ENCODE results near the gene C3. TPM values are rescaled to one million over a fixed set of nuclear protein-coding genes. Genes with fewer than 3 reads are reported as not detected.

C3 gene
- total and polyA plus RNA-seq, 2 experiments from 2014 or later: 556 to 563 TPM

DNA sequence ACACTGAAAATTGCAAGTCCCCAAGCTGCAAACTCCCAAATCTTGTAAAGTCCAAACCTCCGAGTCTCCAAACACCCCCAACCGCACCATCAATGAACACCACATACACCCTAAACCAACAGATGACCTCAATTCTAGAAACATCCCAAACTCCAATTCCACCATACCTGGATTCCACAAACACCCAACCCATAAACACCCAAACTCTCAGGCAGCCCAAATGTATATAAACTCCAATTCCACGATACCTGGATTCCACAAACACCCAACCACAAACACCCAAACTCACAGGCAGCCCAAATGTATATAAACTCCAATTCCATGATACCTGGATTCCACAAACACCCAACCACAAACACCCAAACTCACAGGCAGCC lies 470 bp downstream of the C3 start:
- TF ChIP-seq EZH2 (IDR thresholded peaks at IDR 0.05; ENCODE audit: borderline replicate concordance) (no peak), CTCF (IDR thresholded peaks at IDR 0.05; ENCODE audit: poor library complexity) (no peak), EZH2phosphoT487 (IDR thresholded peaks at IDR 0.05; ENCODE audit: low read depth, severe bottlenecking, unreplicated experiment) (no peak)
- WGBS (ENCODE audit: low lambda C conversion rate, missing lambda C conversion rate): 91% methylated on average over 3 of the region's 3 CpGs
- Histone ChIP-seq H3K4me3 (no peak overlapping the region), H3K4me1 (ENCODE audit: insufficient read depth) (peaks cover 16% of the 10 kb centered on the region), H3K4me2 (peak overlapping the region; percentile 63), H4K20me1 (ENCODE audit: insufficient read depth, poor library complexity, severe bottlenecking) (no peaks in the 10 kb centered on the region), H3K79me2 (no peaks in the 10 kb centered on the region), H2AFZ (no peak overlapping the region), H3K27ac (peak overlapping the region; percentile 51), H3K9me2 (replicated peaks; ENCODE audit: insufficient read depth) (no peaks in the 10 kb centered on the region), H3K36me3 (replicated peaks; ENCODE audit: insufficient read depth, low read depth) (no peaks in the 10 kb centered on the region), H3K27me3 (no peaks in the 10 kb centered on the region), H3K9me3 (ENCODE audit: low read depth) (no peaks in the 10 kb centered on the region)
- DNase-seq (ENCODE audit: low spot score): no peak

DNA sequence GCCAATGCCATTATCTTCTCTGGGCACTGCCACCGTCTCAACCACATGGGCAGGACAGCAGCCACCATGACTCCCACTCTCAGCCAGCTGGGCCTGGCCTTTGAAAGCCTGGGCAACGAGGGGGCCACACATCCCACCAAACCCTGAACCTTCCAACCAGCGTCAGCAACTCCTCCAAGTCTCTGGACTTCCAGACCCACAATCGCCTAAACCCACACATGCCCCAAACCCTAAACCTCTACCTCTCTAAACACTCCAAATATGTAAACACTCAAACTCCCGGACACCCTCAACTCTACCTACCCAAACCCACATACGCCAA lies 949 bp downstream of the C3 start:
- no peaks in the 10 kb centered on the region for H3K27me3 ChIP-seq
- H3K4me2 ChIP-seq: peak overlapping the region; percentile 63
- H3K9me3 ChIP-seq (ENCODE audit: low read depth): no peaks in the 10 kb centered on the region
- DNase-seq (ENCODE audit: low spot score): no peak
- H3K27ac ChIP-seq: no peak overlapping the region
- no peak overlapping the region for H2AFZ ChIP-seq
- H3K4me3 ChIP-seq: no peak overlapping the region
- TF ChIP-seq EZH2 (IDR thresholded peaks at IDR 0.05; ENCODE audit: borderline replicate concordance) (no peak), EZH2phosphoT487 (IDR thresholded peaks at IDR 0.05; ENCODE audit: low read depth, severe bottlenecking, unreplicated experiment) (no peak), CTCF (IDR thresholded peaks at IDR 0.05; ENCODE audit: poor library complexity) (no peak)
- H3K4me1 ChIP-seq (ENCODE audit: insufficient read depth): peaks cover 16% of the 10 kb centered on the region
- H4K20me1 ChIP-seq (ENCODE audit: insufficient read depth, poor library complexity, severe bottlenecking): no peaks in the 10 kb centered on the region
- H3K9me2 ChIP-seq (replicated peaks; ENCODE audit: insufficient read depth): no peaks in the 10 kb centered on the region
- no peaks in the 10 kb centered on the region for H3K36me3 ChIP-seq (replicated peaks; ENCODE audit: insufficient read depth, low read depth)
- no peaks in the 10 kb centered on the region for H3K79me2 ChIP-seq
- WGBS (ENCODE audit: low lambda C conversion rate, missing lambda C conversion rate): 84% methylated on average over 6 of the region's 6 CpGs

DNA sequence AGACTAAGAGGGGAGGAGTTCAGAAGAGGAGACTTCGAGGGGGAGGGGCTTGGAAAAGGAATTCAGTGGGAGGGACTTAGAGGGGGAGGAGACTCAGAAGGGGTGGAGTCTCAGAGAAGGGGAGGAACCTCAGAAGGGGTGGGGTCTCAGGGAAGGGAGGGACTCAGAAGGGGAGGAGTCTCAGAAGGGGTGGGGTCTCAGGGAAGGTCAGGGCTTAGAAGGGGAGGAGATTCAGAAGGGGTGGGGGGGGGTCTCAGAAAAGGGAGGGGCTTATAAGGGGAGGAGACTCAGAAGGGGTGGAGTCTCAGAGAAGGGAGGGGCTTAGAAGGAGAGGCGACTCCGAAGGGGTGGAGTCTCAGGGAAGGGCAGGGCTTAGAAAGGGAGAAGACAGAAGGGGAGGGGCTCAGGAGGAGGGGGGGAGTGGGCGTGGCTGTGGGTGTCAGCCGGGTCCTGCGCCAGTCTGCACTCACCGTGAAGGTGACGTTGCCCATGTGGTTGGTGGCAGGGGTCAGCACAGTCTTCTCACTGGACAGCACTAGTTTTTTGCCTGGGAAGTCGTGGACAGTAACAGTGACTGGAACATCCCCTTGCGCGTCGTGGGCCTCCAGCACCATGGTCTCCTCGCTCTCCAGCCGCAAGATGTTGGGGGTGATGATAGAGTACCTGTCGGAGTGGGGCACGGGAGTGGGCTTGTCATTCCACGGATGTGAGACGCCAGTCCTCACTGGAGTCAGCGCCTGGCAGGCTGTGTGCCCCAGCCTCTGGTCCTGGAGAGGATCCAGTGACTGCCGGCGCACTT lies 1.5 kb downstream of the C3 start:
- no peak for TF ChIP-seq EZH2 (IDR thresholded peaks at IDR 0.05; ENCODE audit: borderline replicate concordance)
- no peak for TF ChIP-seq CTCF (IDR thresholded peaks at IDR 0.05; ENCODE audit: poor library complexity)
- TF ChIP-seq EZH2phosphoT487 (IDR thresholded peaks at IDR 0.05; ENCODE audit: low read depth, severe bottlenecking, unreplicated experiment): no peak
- DNase-seq (ENCODE audit: low spot score): peak; percentile 67
- Histone ChIP-seq H3K79me2 (no peaks in the 10 kb centered on the region), H3K4me1 (ENCODE audit: insufficient read depth) (peaks cover 16% of the 10 kb centered on the region), H3K9me2 (replicated peaks; ENCODE audit: insufficient read depth) (no peaks in the 10 kb centered on the region), H3K36me3 (replicated peaks; ENCODE audit: insufficient read depth, low read depth) (no peaks in the 10 kb centered on the region), H4K20me1 (ENCODE audit: insufficient read depth, poor library complexity, severe bottlenecking) (no peaks in the 10 kb centered on the region), H3K9me3 (ENCODE audit: low read depth) (no peaks in the 10 kb centered on the region), H2AFZ (no peak overlapping the region), H3K27me3 (no peaks in the 10 kb centered on the region), H3K27ac (no peak overlapping the region), H3K4me2 (peak overlapping the region; percentile 63), H3K4me3 (no peak overlapping the region)
- 93% methylated on average over 15 of the region's 21 CpGs for WGBS (ENCODE audit: low lambda C conversion rate, missing lambda C conversion rate)

Measured in hepatocyte (in vitro differentiated cells).